ENCODE results near the gene RAB32. TPM values are rescaled to one million over a fixed set of nuclear protein-coding genes. Genes with fewer than 3 reads are reported as not detected.

The RAB32 gene
- total RNA-seq, 1 experiment from 2014 or later, result 4.7 TPM

GRCh38 chr6:146544616-146545182 lies 1.1 kb downstream of the RAB32 start:
- Histone ChIP-seq H3K23me2 (ENCODE audit: insufficient read length, low read depth, low read length, poor library complexity, severe bottlenecking) (peaks cover 8% of the 10 kb centered on the region), H3K9me3 (ENCODE audit: control insufficient read depth, low read depth, low read length) (no peaks in the 10 kb centered on the region), H3K4ac (ENCODE audit: low read depth, low read length) (no peak overlapping the region), H3K56ac (ENCODE audit: insufficient read length, low read depth, low read length) (no peak overlapping the region), H2BK12ac (ENCODE audit: insufficient read length, low read depth, low read length) (no peak overlapping the region), H4K20me1 (ENCODE audit: control insufficient read depth, insufficient read depth, insufficient read length) (no peaks in the 10 kb centered on the region), H2AK5ac (ENCODE audit: insufficient read length, low read length) (no peak overlapping the region), H2BK5ac (ENCODE audit: insufficient read length, low read length) (no peak overlapping the region), H3K18ac (ENCODE audit: insufficient read length, low read depth, low read length) (no peak overlapping the region), H3K14ac (ENCODE audit: insufficient read depth, low read length) (no peak overlapping the region), H4K5ac (ENCODE audit: insufficient read length, low read depth, low read length) (no peak overlapping the region), H2BK120ac (ENCODE audit: low read depth, low read length, poor library complexity, severe bottlenecking) (no peak overlapping the region), H2BK20ac (ENCODE audit: low read depth, low read length, poor library complexity, severe bottlenecking) (no peak overlapping the region), H3K27ac (ENCODE audit: insufficient read length, low read depth, low read length) (no peak overlapping the region), H3K4me2 (ENCODE audit: insufficient read depth, insufficient read length, low read length) (peak overlapping the region; percentile 72), H2BK15ac (ENCODE audit: low read depth, low read length) (no peak overlapping the region), H4K8ac (replicated peaks; ENCODE audit: insufficient read length, low read depth, low read length) (no peak overlapping the region), H3K4me1 (ENCODE audit: insufficient read depth, low read length) (peaks cover 3% of the 10 kb centered on the region; the same call in 1 of the 2 replicates), H3K79me1 (ENCODE audit: insufficient read depth, low read depth, low read length, poor library complexity, severe bottlenecking) (no peaks in the 10 kb centered on the region), H3K23ac (ENCODE audit: insufficient read length, low read depth, low read length) (no peak overlapping the region), H3T11ph (ENCODE audit: low read length) (no peak overlapping the region), H3K9ac (ENCODE audit: extremely low read depth, insufficient read length, low read length) (peak overlapping the region; percentile 15), H2AFZ (ENCODE audit: low read length) (no peak overlapping the region), H3K79me2 (ENCODE audit: insufficient read depth, low read length) (peaks cover 1% of the 10 kb centered on the region; the same call in 1 of the 2 replicates), H3K27me3 (ENCODE audit: insufficient read depth, low read length) (no peaks in the 10 kb centered on the region), H4K91ac (ENCODE audit: insufficient read length, low read depth, low read length) (no peak overlapping the region)
- peak overlapping the region in 1 of 3 experiments; percentile 78; a peak in 1 of 7 replicates for H3K27ac Mint-ChIP-seq
- H3K36me3 Mint-ChIP-seq (ENCODE audit: insufficient read depth in 1 of 3, low read depth in 3 of 3), result peaks cover 0 to 2% (median under 1%) of the 10 kb centered on the region in 3 experiments; a peak in 3 of 7 replicates
- WGBS (ENCODE audit: extremely low coverage, insufficient read length, low lambda C conversion rate), result no CpG with 5 or more reads among the region's 11 CpGs
- peak overlapping the region; percentile 92 to 93 for H3K4me3 Mint-ChIP-seq
- no peaks in the 10 kb centered on the region for H3K9me3 Mint-ChIP-seq
- DNase-seq, result peak; percentile 33
- peaks cover 16 to 18% of the 10 kb centered on the region in 2 experiments for H3K4me1 Mint-ChIP-seq
- no peak for TF ChIP-seq CTCF (conservative IDR thresholded peaks at IDR 0.05)
- peaks cover 2% of the 10 kb centered on the region; the same call in 1 of the 2 replicates for H3K27me3 Mint-ChIP-seq (ENCODE audit: low read depth)
